Mesenchymal stem cell (in vitro differentiated cells and primary cell): ENCODE results near the gene ARHGEF19.

Source experiments
- DNase-seq: peaks from one replicate; pipeline ENCODE4 v3.0.0-alpha.2; 2013
- H2AFZ ChIP-seq: one replicate; pipeline ENCODE4 v1.6.1; 2013; ENCODE audit warnings: low read depth, mild to moderate bottlenecking, control low read depth, inconsistent platforms, low read length, moderate library complexity
- H2AK5ac ChIP-seq: 2 replicates; pipeline ENCODE4 v1.6.1; 2013; ENCODE audit warnings: low read length, moderate library complexity, mild to moderate bottlenecking, inconsistent platforms; ENCODE audit not compliant: severe bottlenecking
- H2BK120ac ChIP-seq: one replicate; pipeline ENCODE4 v1.6.1; 2013; ENCODE audit warnings: low read depth, mild to moderate bottlenecking, inconsistent platforms, low read length, moderate library complexity
- H2BK12ac ChIP-seq, 2 experiments: one replicate each; pipeline ENCODE4 v1.6.1; 2013; ENCODE audit warnings: inconsistent platforms in 2 of 2, low read length in 2 of 2, mild to moderate bottlenecking in 2 of 2, moderate library complexity in 2 of 2, control low read depth in 1 of 2
- H2BK15ac ChIP-seq: one replicate; pipeline ENCODE4 v1.6.1; 2013; ENCODE audit warnings: mild to moderate bottlenecking, low read depth, inconsistent platforms; ENCODE audit not compliant: poor library complexity, severe bottlenecking
- H2BK5ac ChIP-seq: 2 replicates; pipeline ENCODE4 v1.6.1; 2013; ENCODE audit warnings: low read depth, mild to moderate bottlenecking, low read length, control low read depth, inconsistent platforms; ENCODE audit not compliant: poor library complexity, severe bottlenecking
- H3K14ac ChIP-seq, 2 experiments: one replicate each; pipeline ENCODE4 v1.6.1; 2013; ENCODE audit warnings: inconsistent platforms in 2 of 2, low read length in 2 of 2, control low read depth in 1 of 2, mild to moderate bottlenecking in 1 of 2, moderate library complexity in 1 of 2
- H3K18ac ChIP-seq, 2 experiments: one replicate each; pipeline ENCODE4 v1.6.1; 2013; ENCODE audit warnings: inconsistent platforms in 2 of 2, low read length in 2 of 2, control low read depth in 1 of 2, low read depth in 1 of 2, mild to moderate bottlenecking in 1 of 2
- H3K23ac ChIP-seq, 2 experiments: one replicate each; pipeline ENCODE4 v1.6.1; 2013; ENCODE audit warnings: inconsistent platforms in 2 of 2, low read length in 2 of 2, mild to moderate bottlenecking in 2 of 2, moderate library complexity in 2 of 2, control low read depth in 1 of 2
- H3K27ac ChIP-seq: 2 replicates; pipeline ENCODE4 v1.5.1; 2013; ENCODE audit warnings: mild to moderate bottlenecking, moderate library complexity, low read length, control low read depth, inconsistent platforms; ENCODE audit not compliant: poor library complexity, severe bottlenecking
- H3K27me3 ChIP-seq, 2 experiments: 2 replicates each; pipeline versions ENCODE4 v1.6.1 to v1.7.0; 2013; ENCODE audit warnings: low read length in 2 of 2, mild to moderate bottlenecking in 2 of 2, moderate library complexity in 2 of 2, control low read depth in 1 of 2, inconsistent platforms in 1 of 2; ENCODE audit not compliant: control insufficient read depth in 1 of 2, insufficient read depth in 1 of 2
- H3K36me3 ChIP-seq, 2 experiments: 2 replicates each; pipeline versions ENCODE4 v1.6.1 to v1.7.0; 2013; ENCODE audit warnings: low read length in 2 of 2, control low read depth in 1 of 2, inconsistent platforms in 1 of 2, low read depth in 1 of 2, mild to moderate bottlenecking in 1 of 2; ENCODE audit not compliant: insufficient read depth in 2 of 2, control insufficient read depth in 1 of 2
- H3K4ac ChIP-seq, 2 experiments: one replicate each; pipeline ENCODE4 v1.6.1; 2013; ENCODE audit warnings: inconsistent platforms in 2 of 2, low read length in 2 of 2, mild to moderate bottlenecking in 2 of 2, moderate library complexity in 2 of 2, control low read depth in 1 of 2, low read depth in 1 of 2
- H3K4me1 ChIP-seq: 2 replicates; pipeline ENCODE4 v1.6.1; 2013; ENCODE audit warnings: low read depth, low read length, control low read depth; ENCODE audit not compliant: control insufficient read depth, insufficient read depth
- H3K4me2 ChIP-seq: 2 replicates; pipeline ENCODE4 v1.6.1; 2013; ENCODE audit warnings: low read length, mild to moderate bottlenecking, inconsistent platforms; ENCODE audit not compliant: poor library complexity, severe bottlenecking
- H3K4me3 ChIP-seq, 2 experiments: 2 replicates each; pipeline versions ENCODE4 v1.5.1 to v1.7.0; 2013; ENCODE audit warnings: low read length in 2 of 2, mild to moderate bottlenecking in 2 of 2, control low read depth in 1 of 2, low read depth in 1 of 2; ENCODE audit not compliant: insufficient read depth in 1 of 2
- H3K79me1 ChIP-seq: replicated peaks from 2 replicates; pipeline ENCODE4 v1.6.1; 2013; ENCODE audit warnings: mild to moderate bottlenecking, control low read depth, low read length, inconsistent platforms; ENCODE audit not compliant: poor library complexity, severe bottlenecking
- H3K9ac ChIP-seq: 2 replicates; pipeline ENCODE4 v1.7.0; 2013; ENCODE audit warnings: mild to moderate bottlenecking, low read length, moderate library complexity
- H3K9me3 ChIP-seq: 2 replicates; pipeline ENCODE4 v1.7.0; 2013; ENCODE audit warnings: mild to moderate bottlenecking, low read length; ENCODE audit not compliant: control insufficient read depth
- H4K8ac ChIP-seq: one replicate; pipeline ENCODE4 v1.6.1; 2013; ENCODE audit warnings: inconsistent platforms, mild to moderate bottlenecking, low read length, moderate library complexity
- H4K91ac ChIP-seq: one replicate; pipeline ENCODE4 v1.6.1; 2013; ENCODE audit warnings: mild to moderate bottlenecking, low read length, inconsistent platforms
- WGBS: methylation state at CpG from one replicate; pipeline ENCODE4 v1.1.7; 2013; ENCODE audit warnings: mixed read lengths; 5-methylcytosine and 5-hydroxymethylcytosine counted together

The ARHGEF19 gene

DNA sequence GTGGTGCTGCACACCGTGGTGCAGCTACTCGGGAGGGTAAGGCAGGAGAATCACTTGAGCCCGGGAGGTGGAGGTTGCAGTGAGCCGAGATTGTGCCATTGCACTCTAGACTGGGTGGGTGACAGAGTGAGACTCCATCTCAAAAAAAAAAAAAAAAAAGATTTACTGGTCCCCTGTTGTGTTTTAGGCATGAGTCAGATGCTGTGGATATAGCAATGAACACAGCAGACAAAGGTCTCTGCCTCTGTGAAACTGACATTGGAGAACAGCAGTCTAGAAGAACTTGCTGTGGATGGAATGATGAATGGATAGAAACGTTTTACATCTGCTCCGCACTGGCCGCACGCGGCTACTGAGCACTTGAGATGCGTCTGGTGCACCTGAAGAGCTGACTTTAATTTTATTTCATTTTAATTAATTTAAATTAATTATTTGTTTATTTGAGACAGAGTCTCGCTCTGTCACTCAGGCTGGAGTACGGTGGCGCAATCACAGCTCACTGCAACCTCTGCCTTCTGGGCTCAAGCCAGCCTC is 32.1 kb downstream of the ARHGEF19 start:
- WGBS: 61% methylated on average over 8 of the region's 13 CpGs
- Histone ChIP-seq H3K79me1 (peaks cover 11% of the 10 kb centered on the region), H3K27me3 (no peaks in the 10 kb centered on the region), H3K4ac (no peak overlapping the region), H3K18ac (peak overlapping the region in 1 of 2 experiments; percentile 58), H3K9me3 (no peaks in the 10 kb centered on the region), H4K8ac (no peak overlapping the region), H3K14ac (no peak overlapping the region), H4K91ac (no peak overlapping the region), H2BK15ac (no peak overlapping the region), H2BK5ac (no peak overlapping the region), H3K9ac (peak overlapping the region; percentile 85), H3K4me1 (peaks cover 66% of the 10 kb centered on the region), H2BK120ac (no peak overlapping the region), H2AFZ (no peak overlapping the region), H2AK5ac (no peak overlapping the region), H2BK12ac (peak overlapping the region; percentile 28 to 74), H3K27ac (peak overlapping the region; percentile 98), H3K36me3 (no peaks in the 10 kb centered on the region), H3K4me2 (no peak overlapping the region), H3K23ac (no peak overlapping the region), H3K4me3 (no peak overlapping the region)
- peak; percentile 71 for DNase-seq

DNA sequence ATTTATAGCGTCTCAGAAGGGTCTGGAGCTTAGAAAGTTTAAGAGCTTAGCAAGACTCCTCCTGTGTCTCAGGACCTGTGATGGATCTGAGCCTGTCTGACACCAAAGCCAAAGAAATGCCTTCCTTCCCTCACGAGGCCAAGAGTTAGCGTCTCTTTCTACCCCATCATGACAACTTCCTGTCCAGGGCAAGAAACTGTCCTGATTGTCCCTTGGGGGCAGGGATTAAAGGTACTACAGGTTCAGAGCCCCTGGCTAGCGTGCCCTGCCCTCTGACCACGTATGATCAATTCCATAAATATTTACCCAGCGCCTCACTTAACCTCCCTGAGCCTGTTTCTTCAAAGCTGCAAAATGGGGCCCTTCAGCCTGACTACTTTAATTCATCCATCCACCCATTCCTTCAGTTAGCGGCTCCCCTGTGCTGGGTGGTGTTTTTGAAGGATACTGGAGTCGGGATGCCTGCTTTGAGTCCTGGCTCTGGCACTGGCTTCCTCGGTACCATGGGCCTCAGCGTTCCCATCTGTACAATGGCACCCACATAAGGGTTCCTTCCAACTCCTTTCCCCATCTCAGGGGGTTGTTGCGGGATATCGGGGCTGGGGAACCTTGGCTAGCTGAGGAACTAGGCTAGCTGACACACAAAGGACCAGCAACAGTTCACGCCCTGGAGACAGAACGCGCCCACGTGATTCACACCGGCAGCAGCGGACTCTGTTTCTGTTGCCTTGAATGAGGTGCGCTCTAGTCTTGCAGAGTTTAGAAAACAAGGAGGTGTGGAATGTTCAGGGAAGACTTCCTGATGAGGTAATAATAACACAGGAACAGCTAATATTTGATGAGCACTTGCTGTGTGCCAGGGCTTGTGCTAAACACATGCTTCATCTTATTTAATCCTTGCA is 33.6 kb downstream of the ARHGEF19 start:
- Histone ChIP-seq H2BK120ac (no peak overlapping the region), H3K23ac (no peak overlapping the region), H2BK12ac (peak overlapping the region; percentile 54 to 99), H3K14ac (peak overlapping the region in 1 of 2 experiments; percentile 44), H3K9me3 (no peaks in the 10 kb centered on the region), H2AFZ (no peak overlapping the region), H4K8ac (no peak overlapping the region), H3K4ac (peak overlapping the region; percentile 40 to 76), H3K79me1 (peaks cover 7% of the 10 kb centered on the region), H3K4me1 (peaks cover 69% of the 10 kb centered on the region), H2BK5ac (peak overlapping the region; percentile 67), H3K9ac (no peak overlapping the region), H3K36me3 (no peaks in the 10 kb centered on the region), H3K27ac (peak overlapping the region; percentile 66), H4K91ac (no peak overlapping the region), H3K18ac (peak overlapping the region; percentile 56 to 81), H2BK15ac (peak overlapping the region; percentile 29), H3K27me3 (no peaks in the 10 kb centered on the region), H3K4me3 (no peak overlapping the region), H2AK5ac (peak overlapping the region; percentile 85), H3K4me2 (no peak overlapping the region)
- peak; percentile 75 for DNase-seq
- 68% methylated on average over 19 of the region's 19 CpGs for WGBS

DNA sequence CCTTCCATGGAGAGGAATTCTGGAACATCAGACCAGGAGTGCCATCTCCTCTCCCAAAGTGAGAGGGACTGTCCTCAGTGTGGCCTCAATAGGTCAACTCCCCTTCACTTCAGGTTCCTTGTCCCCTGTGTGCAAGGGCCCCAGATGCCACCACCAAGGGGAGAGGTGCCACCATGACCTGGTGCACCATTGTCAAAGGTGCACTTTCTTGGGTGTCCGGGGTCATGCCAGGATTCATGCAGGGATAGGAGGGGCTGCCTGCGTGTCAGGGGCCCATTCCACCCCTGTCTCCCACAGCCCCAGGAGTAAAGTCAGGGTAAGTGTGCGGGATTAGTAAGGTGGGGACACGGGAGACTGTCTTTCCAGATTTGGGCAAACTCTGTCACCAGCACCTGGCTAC is 35.1 kb downstream of the ARHGEF19 start:
- Histone ChIP-seq H3K18ac (peak overlapping the region; percentile 77 to 93), H3K14ac (peak overlapping the region in 1 of 2 experiments; percentile 35), H3K4me2 (no peak overlapping the region), H4K8ac (peak overlapping the region; percentile 80), H3K23ac (no peak overlapping the region), H2BK120ac (peak overlapping the region; percentile 65), H2BK5ac (no peak overlapping the region), H3K9ac (no peak overlapping the region), H2AFZ (no peak overlapping the region), H2AK5ac (peak overlapping the region; percentile 98), H3K9me3 (no peaks in the 10 kb centered on the region), H2BK12ac (peak overlapping the region; percentile 70 to 75), H3K79me1 (peaks cover 4% of the 10 kb centered on the region), H2BK15ac (peak overlapping the region; percentile 82), H4K91ac (peak overlapping the region; percentile 99), H3K4me3 (no peak overlapping the region), H3K36me3 (no peaks in the 10 kb centered on the region), H3K27me3 (no peaks in the 10 kb centered on the region), H3K4me1 (peaks cover 73% of the 10 kb centered on the region), H3K27ac (no peak overlapping the region), H3K4ac (peak overlapping the region; percentile 64 to 79)
- DNase-seq: no peak
- 96% methylated on average over 3 of the region's 4 CpGs for WGBS

GRCh38 chr1:16176653-16177052 is 35.8 kb downstream of the ARHGEF19 start:
- Histone ChIP-seq H2BK15ac (peak overlapping the region; percentile 62), H2AFZ (no peak overlapping the region), H3K9ac (peak overlapping the region; percentile 84), H3K4me3 (no peak overlapping the region), H3K27me3 (no peaks in the 10 kb centered on the region), H2AK5ac (peak overlapping the region; percentile 98), H3K23ac (no peak overlapping the region), H2BK5ac (peak overlapping the region; percentile 57), H3K27ac (peak overlapping the region; percentile 91), H2BK120ac (peak overlapping the region; percentile 65), H3K9me3 (no peaks in the 10 kb centered on the region), H3K14ac (peak overlapping the region in 1 of 2 experiments; percentile 19), H4K8ac (peak overlapping the region; percentile 69), H3K18ac (peak overlapping the region; percentile 77 to 93), H3K79me1 (peaks cover 4% of the 10 kb centered on the region), H2BK12ac (peak overlapping the region; percentile 70 to 75), H3K36me3 (no peaks in the 10 kb centered on the region), H3K4me1 (peaks cover 69% of the 10 kb centered on the region), H4K91ac (peak overlapping the region; percentile 99), H3K4me2 (no peak overlapping the region), H3K4ac (peak overlapping the region; percentile 64 to 79)
- DNase-seq: no peak
- WGBS: 83% methylated on average over 7 of the region's 7 CpGs
